Transverse colon (tissue), 3 donors: Measurements from ENCODE around the gene MTHFS.

ENCODE experiments used
- EP300 ChIP-seq: sonication (generic); formaldehyde crosslinking; IDR thresholded peaks from one replicate; pipeline ENCODE4 v1.6.1; 2017; ENCODE audit warnings: antibody characterized with exemption, low read depth
- TF ChIP-seq, protein P1 (sequence below), 5 experiments: fragments of 200-600 bp in 3 of 5; fragments of 450-650 bp in 2 of 5; sonication (generic) in 3 of 5; IDR thresholded peaks; 1 replicate in 2 of 5; 2 replicates in 3 of 5; pipeline ENCODE4 v1.5.1; 2016 to 2017; ENCODE audit warnings: antibody characterized with exemption in 5 of 5, inconsistent platforms in 3 of 5, mild to moderate bottlenecking in 2 of 5, moderate library complexity in 1 of 5

DNA sequence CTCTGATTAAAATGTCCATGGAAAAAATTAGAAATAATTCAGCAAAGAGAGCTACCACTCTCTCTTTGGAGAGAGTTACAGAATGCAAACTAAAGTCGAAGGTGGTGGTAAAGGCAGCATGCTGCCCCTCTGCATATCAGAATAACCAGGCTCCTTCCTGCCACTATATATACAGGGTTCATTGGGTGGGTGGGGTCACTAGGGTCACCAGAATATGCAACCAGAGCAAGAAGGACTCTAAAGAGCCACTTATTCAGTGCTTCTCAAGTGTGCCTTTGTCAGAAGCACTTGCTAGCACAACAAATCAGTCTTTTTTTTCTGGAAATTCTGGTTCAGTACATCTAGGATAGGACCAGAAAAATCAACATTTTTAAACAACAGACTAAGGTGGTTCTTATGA is 70.0 kb downstream of the MTHFS start:
- TF ChIP-seq, protein P1, sequence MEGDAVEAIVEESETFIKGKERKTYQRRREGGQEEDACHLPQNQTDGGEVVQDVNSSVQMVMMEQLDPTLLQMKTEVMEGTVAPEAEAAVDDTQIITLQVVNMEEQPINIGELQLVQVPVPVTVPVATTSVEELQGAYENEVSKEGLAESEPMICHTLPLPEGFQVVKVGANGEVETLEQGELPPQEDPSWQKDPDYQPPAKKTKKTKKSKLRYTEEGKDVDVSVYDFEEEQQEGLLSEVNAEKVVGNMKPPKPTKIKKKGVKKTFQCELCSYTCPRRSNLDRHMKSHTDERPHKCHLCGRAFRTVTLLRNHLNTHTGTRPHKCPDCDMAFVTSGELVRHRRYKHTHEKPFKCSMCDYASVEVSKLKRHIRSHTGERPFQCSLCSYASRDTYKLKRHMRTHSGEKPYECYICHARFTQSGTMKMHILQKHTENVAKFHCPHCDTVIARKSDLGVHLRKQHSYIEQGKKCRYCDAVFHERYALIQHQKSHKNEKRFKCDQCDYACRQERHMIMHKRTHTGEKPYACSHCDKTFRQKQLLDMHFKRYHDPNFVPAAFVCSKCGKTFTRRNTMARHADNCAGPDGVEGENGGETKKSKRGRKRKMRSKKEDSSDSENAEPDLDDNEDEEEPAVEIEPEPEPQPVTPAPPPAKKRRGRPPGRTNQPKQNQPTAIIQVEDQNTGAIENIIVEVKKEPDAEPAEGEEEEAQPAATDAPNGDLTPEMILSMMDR (IDR thresholded peaks at IDR 0.05) = no peak
- no peak for TF ChIP-seq EP300
